Neutrophil (primary cell): Measurements from ENCODE around the gene FBXL22.

Experiments
- H3K27ac ChIP-seq: fragments of 200-600 bp; sonication (generic); 2 replicates; pipeline ENCODE4 v1.5.1; 2016; ENCODE audit warnings: mild to moderate bottlenecking, moderate library complexity
- H3K27me3 ChIP-seq: fragments of 200-600 bp; sonication (generic); 2 replicates; pipeline ENCODE4 v1.6.0; 2016; ENCODE audit warnings: mild to moderate bottlenecking
- H3K36me3 ChIP-seq: fragments of 200-600 bp; sonication (generic); 2 replicates; pipeline ENCODE4 v1.5.1; 2017
- H3K4me1 ChIP-seq, 2 experiments: fragments of 200-600 bp in 1 of 2; sonication (generic) in 1 of 2; 1 replicate in 1 of 2; 2 replicates in 1 of 2; pipeline versions ENCODE4 v1.5.1 to v1.6.1; 2013 to 2016; ENCODE audit warnings: low read depth in 1 of 2, low read length in 1 of 2, mild to moderate bottlenecking in 1 of 2, moderate library complexity in 1 of 2; ENCODE audit not compliant: control insufficient read depth in 1 of 2, insufficient read depth in 1 of 2
- H3K4me3 ChIP-seq, 2 experiments: fragments of 200-600 bp in 1 of 2; sonication (generic) in 1 of 2; 1 replicate in 1 of 2; 2 replicates in 1 of 2; pipeline ENCODE4 v1.5.1; 2013 to 2016; ENCODE audit warnings: low read depth in 1 of 2, low read length in 1 of 2, mild to moderate bottlenecking in 1 of 2, moderate library complexity in 1 of 2
- H3K9me3 ChIP-seq: fragments of 200-600 bp; sonication (generic); 2 replicates; pipeline ENCODE4 v1.5.1; 2016
- CTCF ChIP-seq: fragments of 200-600 bp; sonication (generic); IDR thresholded peaks from 2 replicates; pipeline ENCODE4 v1.5.1; 2016; ENCODE audit warnings: antibody characterized with exemption

FBXL22 gene

GRCh38 chr15:63556246-63556645 lies 40.9 kb upstream of the FBXL22 start:
- no peaks in the 10 kb centered on the region for H3K4me1 ChIP-seq
- TF ChIP-seq CTCF = no peak

GRCh38 chr15:63556736-63557135 lies 40.5 kb upstream of the FBXL22 start:
- TF ChIP-seq CTCF = no peak
- Histone ChIP-seq H3K27me3 (no peaks in the 10 kb centered on the region), H3K9me3 (no peaks in the 10 kb centered on the region), H3K4me3 (no peak overlapping the region), H3K4me1 (no peaks in the 10 kb centered on the region), H3K36me3 (peaks cover 96% of the 10 kb centered on the region), H3K27ac (no peak overlapping the region)

More at GRCh38 chr15:63556246-63556645, 40.9 kb upstream of the FBXL22 start:
- Histone ChIP-seq H3K27ac (no peak overlapping the region), H3K9me3 (no peaks in the 10 kb centered on the region), H3K4me3 (no peak overlapping the region), H3K27me3 (no peaks in the 10 kb centered on the region), H3K36me3 (peaks cover 92% of the 10 kb centered on the region)

DNA sequence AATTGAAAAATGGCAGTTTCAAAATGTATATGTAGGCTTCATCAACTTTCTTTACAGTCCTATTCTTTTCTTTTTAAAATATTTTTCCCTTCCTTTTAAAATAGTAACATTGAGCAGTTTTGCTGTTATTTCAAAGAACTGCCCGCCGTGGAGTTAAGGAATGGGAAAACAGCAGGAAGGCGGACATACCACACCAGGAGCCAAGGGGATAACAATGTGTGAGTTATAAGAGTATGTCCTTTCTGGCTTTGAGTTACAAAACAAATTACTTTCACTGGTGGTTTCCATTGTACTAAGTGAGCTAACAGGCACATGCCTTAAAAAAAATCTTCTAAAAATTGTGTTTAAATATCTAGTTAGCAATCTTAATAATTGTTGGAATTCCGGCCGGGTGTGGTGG lies 37.4 kb upstream of the FBXL22 start:
- H3K36me3 ChIP-seq = peaks cover 100% of the 10 kb centered on the region
- no peak for TF ChIP-seq CTCF
- no peak overlapping the region for H3K27ac ChIP-seq
- H3K4me1 ChIP-seq = no peaks in the 10 kb centered on the region
- no peaks in the 10 kb centered on the region for H3K9me3 ChIP-seq
- H3K4me3 ChIP-seq = no peak overlapping the region
- no peaks in the 10 kb centered on the region for H3K27me3 ChIP-seq

- Histone ChIP-seq H3K4me3 (no peak overlapping the region), H3K36me3 (peaks cover 100% of the 10 kb centered on the region), H3K9me3 (no peaks in the 10 kb centered on the region), H3K4me1 (no peaks in the 10 kb centered on the region), H3K27me3 (no peaks in the 10 kb centered on the region), H3K27ac (no peak overlapping the region)
- TF ChIP-seq CTCF = no peak
Measured at GRCh38 chr15:63560741-63561448, 36.3 kb upstream of the FBXL22 start.

GRCh38 chr15:63564093-63564492 lies 33.1 kb upstream of the FBXL22 start:
- H3K4me3 ChIP-seq = no peak overlapping the region
- no peak for TF ChIP-seq CTCF
- no peaks in the 10 kb centered on the region for H3K4me1 ChIP-seq
- peaks cover 97% of the 10 kb centered on the region for H3K36me3 ChIP-seq
- H3K27ac ChIP-seq = no peak overlapping the region
- H3K27me3 ChIP-seq = no peaks in the 10 kb centered on the region
- H3K9me3 ChIP-seq = no peaks in the 10 kb centered on the region
